Hematopoietic multipotent progenitor cell treated with erythropoietin and hydrocortisone succinate and interleukin-3 and kit ligand, for 6 days (in vitro differentiated cells): Measurements from ENCODE around the gene RIPOR3.
"Not testable (repeated sequence)": the region's sequence is repeated elsewhere in the genome, so short reads cannot be mapped to it uniquely, and the experiment has no call there.

ENCODE experiments used
- DNase-seq: peaks from one replicate; pipeline ENCODE4 v3.0.0-alpha.2; 2015

RIPOR3 gene

GRCh38 chr20:50704514-50704913 is 13.2 kb upstream of the RIPOR3 start:
- DNase-seq, result no peak

- not testable (repeated sequence) for DNase-seq
Observed at GRCh38 chr20:50703651-50704438, 12.5 kb upstream of the RIPOR3 start.

GRCh38 chr20:50701041-50701963 is 10.0 kb upstream of the RIPOR3 start:
- no peak for DNase-seq

GRCh38 chr20:50699688-50700087 is 8.3 kb upstream of the RIPOR3 start:
- no peak for DNase-seq

GRCh38 chr20:50698255-50698654 is 6.9 kb upstream of the RIPOR3 start:
- not testable (repeated sequence) for DNase-seq

GRCh38 chr20:50695135-50695872 is 4.0 kb upstream of the RIPOR3 start:
- no peak for DNase-seq

GRCh38 chr20:50694379-50695134 is 3.2 kb upstream of the RIPOR3 start:
- DNase-seq, result no peak

GRCh38 chr20:50693001-50693400 is 1.7 kb upstream of the RIPOR3 start:
- DNase-seq, result no peak

GRCh38 chr20:50692552-50692933 is 1.2 kb upstream of the RIPOR3 start:
- DNase-seq, result peak; percentile 52

GRCh38 chr20:50691573-50692551 is 520 bp upstream of the RIPOR3 start:
- DNase-seq, result peak; percentile 88

GRCh38 chr20:50689864-50690649 is 1.3 kb downstream of the RIPOR3 start:
- DNase-seq, result peak; percentile 75

GRCh38 chr20:50688256-50688975 is 2.9 kb downstream of the RIPOR3 start:
- DNase-seq, result no peak

GRCh38 chr20:50686821-50687220 is 4.5 kb downstream of the RIPOR3 start:
- DNase-seq, result no peak

- no peak for DNase-seq
Observed at GRCh38 chr20:50683570-50683969, 7.8 kb downstream of the RIPOR3 start.

- DNase-seq, result no peak
Observed at GRCh38 chr20:50682947-50683530, 8.3 kb downstream of the RIPOR3 start.

GRCh38 chr20:50682065-50682464 is 9.3 kb downstream of the RIPOR3 start:
- DNase-seq, result no peak

GRCh38 chr20:50681359-50682064 is 9.8 kb downstream of the RIPOR3 start:
- DNase-seq, result no peak
